ENCODE data around the gene GSTM2.
"Not testable (repeated sequence)": the region's sequence is repeated elsewhere in the genome, so short reads cannot be mapped to it uniquely, and the experiment has no call there.

- TF ChIP-seq, protein P1, sequence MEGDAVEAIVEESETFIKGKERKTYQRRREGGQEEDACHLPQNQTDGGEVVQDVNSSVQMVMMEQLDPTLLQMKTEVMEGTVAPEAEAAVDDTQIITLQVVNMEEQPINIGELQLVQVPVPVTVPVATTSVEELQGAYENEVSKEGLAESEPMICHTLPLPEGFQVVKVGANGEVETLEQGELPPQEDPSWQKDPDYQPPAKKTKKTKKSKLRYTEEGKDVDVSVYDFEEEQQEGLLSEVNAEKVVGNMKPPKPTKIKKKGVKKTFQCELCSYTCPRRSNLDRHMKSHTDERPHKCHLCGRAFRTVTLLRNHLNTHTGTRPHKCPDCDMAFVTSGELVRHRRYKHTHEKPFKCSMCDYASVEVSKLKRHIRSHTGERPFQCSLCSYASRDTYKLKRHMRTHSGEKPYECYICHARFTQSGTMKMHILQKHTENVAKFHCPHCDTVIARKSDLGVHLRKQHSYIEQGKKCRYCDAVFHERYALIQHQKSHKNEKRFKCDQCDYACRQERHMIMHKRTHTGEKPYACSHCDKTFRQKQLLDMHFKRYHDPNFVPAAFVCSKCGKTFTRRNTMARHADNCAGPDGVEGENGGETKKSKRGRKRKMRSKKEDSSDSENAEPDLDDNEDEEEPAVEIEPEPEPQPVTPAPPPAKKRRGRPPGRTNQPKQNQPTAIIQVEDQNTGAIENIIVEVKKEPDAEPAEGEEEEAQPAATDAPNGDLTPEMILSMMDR (conservative IDR thresholded peaks at IDR 0.05; ENCODE audit: low read length) = not testable (repeated sequence)
- TF ChIP-seq EZH2phosphoT487 (IDR thresholded peaks at IDR 0.05; ENCODE audit: borderline replicate concordance) = not testable (repeated sequence)
Observed at GRCh38 chr1:109684777-109685176, 16.9 kb downstream of the GSTM2 start.

All from Loucy (cell line).